GM12872 (cell line): ENCODE data around the gene SFN.

Source experiments
- CTCF ChIP-seq: IDR thresholded peaks from 3 replicates; pipeline ENCODE4 v1.5.1; 2011; ENCODE audit warnings: low read depth, mild to moderate bottlenecking, low read length, moderate library complexity; ENCODE audit not compliant: insufficient read depth

The SFN gene

GRCh38 chr1:26882696-26883463 is 19.9 kb downstream of the SFN start:
- no peak for TF ChIP-seq CTCF

- peak; percentile 56 for TF ChIP-seq CTCF
Observed at GRCh38 chr1:26887125-26887524, 24.2 kb downstream of the SFN start.

- no peak for TF ChIP-seq CTCF
Observed at GRCh38 chr1:26888231-26888630, 25.3 kb downstream of the SFN start.

- TF ChIP-seq CTCF: no peak
Observed at GRCh38 chr1:26889551-26890466, 26.9 kb downstream of the SFN start, which contains the start of gene GPN2. Gene GPN2, minus strand, starts transcription at chr1:26890283. Its CDS starts 187 bp downstream, at chr1:26890096.

GRCh38 chr1:26890467-26890796 is 27.5 kb downstream of the SFN start:
- TF ChIP-seq CTCF: no peak

- TF ChIP-seq CTCF: no peak
Observed at GRCh38 chr1:26894263-26894662, 31.3 kb downstream of the SFN start.

- no peak for TF ChIP-seq CTCF
Observed at GRCh38 chr1:26897351-26897750, 34.4 kb downstream of the SFN start.
